K562 (cell line): ENCODE results near the gene FGGY. TPM values are rescaled to one million over a fixed set of nuclear protein-coding genes. Genes with fewer than 3 reads are reported as not detected.

Experiments used
- ATAC-seq: fragments of 200-7000 bp; cut with Tn5 transposase; 3 replicates; pipeline ENCODE4 v1.9.1; 2020; ENCODE audit warnings: moderate library complexity
- BruUV-seq: library from RNA; stranded (reverse); fragments of 400-500 nt; replicated peaks from 2 replicates; lab custom pipeline; 2021; lab: Mats Ljungman, UMichigan
- CTCF ChIA-PET: fragments of 300-600 bp; formaldehyde crosslinking; extraction: SDS; loops from one replicate; lab custom pipeline; 2021; ENCODE audit warnings: low intra/inter-chr PET ratio; lab: Yijun Ruan, JAX
- POLR2A ChIA-PET: fragments of 300-600, 350-650 bp; sonication (Branson Sonifier 250); formaldehyde crosslinking; extraction: SDS; loops from one replicate; lab custom pipeline; 2021; ENCODE audit warnings: antibody characterized with exemption, inconsistent platforms; lab: Yijun Ruan, JAX
- DNase-seq, 4 experiments: peaks; one replicate each; pipeline versions ENCODE4 v3.0.0 to v3.0.0-alpha.2; 2011 to 2018; ENCODE audit warnings: low spot score in 3 of 4, mixed read lengths in 3 of 4; ENCODE audit errors: extremely low read depth in 1 of 4
- FAIRE-seq: peaks from 2 replicates; lab custom pipeline; 2011; peaks lifted over from hg19 to GRCh38; lab: Jason Lieb, UNC
- H2AFZ ChIP-seq: 2 replicates; pipeline ENCODE4 v1.6.0; 2011; ENCODE audit warnings: low read depth, low read length, control low read depth, inconsistent platforms
- H3K27ac ChIP-seq: fragments of 200-600 bp; 3 replicates; pipeline ENCODE4 v1.8.0; 2011; ENCODE audit warnings: low read depth, mild to moderate bottlenecking, control low read depth, inconsistent platforms, low read length, moderate library complexity, mixed read lengths; ENCODE audit errors: extremely low read depth
- H3K27me3 ChIP-seq, 2 experiments: fragments of 300-600 bp in 1 of 2; 2 replicates in 1 of 2; 3 replicates in 1 of 2; pipeline versions ENCODE4 v1.6.0 to v1.8.0; 2011; ENCODE audit warnings: inconsistent platforms in 2 of 2, low read length in 2 of 2, mild to moderate bottlenecking in 1 of 2, mixed read lengths in 1 of 2, moderate library complexity in 1 of 2; ENCODE audit not compliant: control insufficient read depth in 2 of 2, insufficient read depth in 2 of 2
- H3K36me3 ChIP-seq: fragments of 300-600 bp; 3 replicates; pipeline ENCODE4 v1.8.0; 2011; ENCODE audit warnings: mild to moderate bottlenecking, low read length, inconsistent platforms; ENCODE audit not compliant: control insufficient read depth, insufficient read depth
- H3K4me1 ChIP-seq, 2 experiments: fragments of 200-600 bp in 1 of 2; replicated peaks in 1 of 2; 2 replicates in 1 of 2; 3 replicates in 1 of 2; pipeline versions ENCODE4 v1.5.1 to v1.8.0; 2011; ENCODE audit warnings: inconsistent platforms in 2 of 2, low read length in 2 of 2, mild to moderate bottlenecking in 1 of 2, mixed read lengths in 1 of 2, moderate library complexity in 1 of 2; ENCODE audit not compliant: control insufficient read depth in 2 of 2, insufficient read depth in 2 of 2
- H3K4me2 ChIP-seq: 2 replicates; pipeline ENCODE4 v1.6.1; 2011; ENCODE audit warnings: low read length, control low read depth, inconsistent platforms, mixed read lengths; ENCODE audit not compliant: insufficient read depth
- H3K4me3 ChIP-seq: fragments of 200-600 bp; sonication (generic), shearing (Covaris generic); 2 replicates; pipeline ENCODE4 v1.5.1; 2016; ENCODE audit warnings: control low read depth, inconsistent platforms
- H3K79me2 ChIP-seq: fragments of 200-600 bp; 3 replicates; pipeline ENCODE4 v1.8.0; 2011; ENCODE audit warnings: low read length, inconsistent platforms; ENCODE audit not compliant: control insufficient read depth, insufficient read depth
- H3K9ac ChIP-seq, 2 experiments: 2 replicates each; pipeline versions ENCODE4 v1.6.0 to v1.6.1; 2011; ENCODE audit warnings: low read depth in 2 of 2, low read length in 2 of 2, control low read depth in 1 of 2, inconsistent platforms in 1 of 2, mild to moderate bottlenecking in 1 of 2, mixed read lengths in 1 of 2; ENCODE audit not compliant: insufficient read depth in 1 of 2
- H3K9me1 ChIP-seq: one replicate; pipeline ENCODE4 v1.6.0; 2011; ENCODE audit warnings: inconsistent platforms, mild to moderate bottlenecking, low read length, moderate library complexity; ENCODE audit not compliant: control insufficient read depth, insufficient read depth
- H3K9me3 ChIP-seq: replicated peaks from 2 replicates; pipeline ENCODE4 v1.5.1; 2011; ENCODE audit warnings: low read depth, low read length, inconsistent platforms; ENCODE audit not compliant: control insufficient read depth, insufficient read depth
- H4K20me1 ChIP-seq: replicated peaks from 2 replicates; pipeline ENCODE4 v1.6.1; 2011; ENCODE audit warnings: low read length, inconsistent platforms, mixed read lengths; ENCODE audit not compliant: control insufficient read depth, insufficient read depth
- BCOR ChIP-seq: fragments of 450-650 bp; IDR thresholded peaks from 2 replicates; pipeline ENCODE4 v1.6.1; 2016
- CREB3 ChIP-seq: fragments of 450-650 bp; conservative IDR thresholded peaks from 2 replicates; pipeline ENCODE4 v1.6.1; 2016; ENCODE audit warnings: missing genetic modification characterization, low read depth, mild to moderate bottlenecking, missing compliant biosample characterization, moderate library complexity
- HMBOX1 ChIP-seq: sonication (generic); IDR thresholded peaks from 2 replicates; pipeline ENCODE4 v1.6.1; 2016
- JUNB ChIP-seq: fragments of 450-650 bp; formaldehyde crosslinking; conservative IDR thresholded peaks from 2 replicates; pipeline ENCODE4 v1.4.0; 2020; ENCODE audit warnings: mild to moderate bottlenecking
- ZNF408 ChIP-seq: fragments of 250-450 bp; sonication (Bioruptor Pico); IDR thresholded peaks from 2 replicates; pipeline ENCODE4 v1.4.0; 2020; ENCODE audit warnings: low read depth, mild to moderate bottlenecking, moderate library complexity
- ZNF717 ChIP-seq: fragments of 250-450 bp; sonication (Bioruptor Pico); IDR thresholded peaks from 2 replicates; pipeline ENCODE4 v1.5.0; 2021
- ZNF75A ChIP-seq: fragments of 450-650 bp; formaldehyde crosslinking; IDR thresholded peaks from 2 replicates; pipeline ENCODE4 v1.4.0; 2020; ENCODE audit warnings: mild to moderate bottlenecking
- WGBS: fragments of 100-300 bp; shearing (Covaris generic); methylation state at CpG from one replicate; pipeline ENCODE4 v1.1.6; 2016; ENCODE audit warnings: low coverage, mixed read lengths; ENCODE audit not compliant: insufficient coverage; ENCODE audit errors: missing lambda C conversion rate; 5-methylcytosine and 5-hydroxymethylcytosine counted together
- in situ Hi-C: fragments of 300-500 bp; cut with MboI; formaldehyde crosslinking; loops from 4 replicates; pipeline ENCODE4 v1.15.0; 2018; ENCODE audit warnings: inconsistent platforms, mixed read lengths
- intact Hi-C: fragments of 100-400 bp; cut with micrococcal nuclease; formaldehyde crosslinking; loops from 2 replicates; pipeline ENCODE4 v1.14.2; 2022
- polyA plus RNA-seq, 8 experiments: library from polyadenylated mRNA; depleted of rRNA in 4 of 8; stranded (reverse) in 5 of 8; unstranded in 3 of 8; fragments of >200 nt; fragmentation: Nextera tagmentation in 2 of 8; fragmentation: Illumina TruSeq in 1 of 8; extraction: Ambion mirVana in 2 of 8; extraction: Trizol in 1 of 8; gene quantifications; 2 replicates each; pipeline versions ENCODE4 v1.2.1 to v1.2.3, GENCODE V29; 2011 to 2014; ENCODE audit warnings: inconsistent platforms in 1 of 8, missing spikeins in 1 of 8
- total RNA-seq, 7 experiments: library from RNA; depleted of rRNA in 6 of 7; stranded (reverse); fragments of >200 nt in 6 of 7; fragmentation: Illumina TruSeq in 2 of 7; extraction: Trizol in 2 of 7; gene quantifications; 2 replicates each; pipeline versions ENCODE4 v1.2.1 to v1.2.3, GENCODE V29; 2011 to 2021; ENCODE audit warnings: low replicate concordance in 1 of 7

Gene FGGY
- total and polyA plus RNA-seq, 9 of the 15 experiments (the other 6 are each of a cell fraction or from before 2014, with no cell fraction given): 9.7 to 19.2 (median 12.6) TPM

- TF ChIP-seq CREB3 (tag): no peak
These were observed 181.9 kb downstream of the FGGY start (continued) for GRCh38 chr1:59478822-59479221.

- DNase-seq (no peak), FAIRE-seq (no peak), ATAC-seq (no peak)
- WGBS: 8% methylated on average over 7 of the region's 7 CpGs
- no TSS peak for BruUV-seq
- no peak for TF ChIP-seq BCOR
- TF ChIP-seq ZNF408 (CRISPR knock-in tag): no peak
- TF ChIP-seq HMBOX1: no peak
- TF ChIP-seq ZNF75A: no peak
- TF ChIP-seq JUNB: no peak
- no peak for TF ChIP-seq ZNF717 (CRISPR knock-in tag)
- Histone ChIP-seq H3K4me2 (no peak overlapping the region), H3K79me2 (no peaks in the 10 kb centered on the region), H3K9me1 (no peaks in the 10 kb centered on the region), H3K4me3 (no peak overlapping the region), H4K20me1 (no peaks in the 10 kb centered on the region), H3K4me1 (peaks cover 0 to 6% of the 10 kb centered on the region in 2 experiments; a peak in 2 of 5 replicates), H3K9ac (no peak overlapping the region), H3K36me3 (no peaks in the 10 kb centered on the region), H3K27me3 (no peaks in the 10 kb centered on the region), H3K9me3 (no peaks in the 10 kb centered on the region), H2AFZ (no peak overlapping the region), H3K27ac (no peak overlapping the region)
- ChIA-PET POLR2A (no interaction called here), CTCF (no interaction called here)
- intact Hi-C loops (no loop called here), in situ Hi-C loops (no loop called here)
These were observed 183.4 kb downstream of the FGGY start for GRCh38 chr1:59480188-59480888.
